BE2C (cell line): Measurements from ENCODE around the gene GYS1.

ENCODE experiments used
- DNase-seq: peaks from one replicate; pipeline ENCODE4 v3.0.0-alpha.2; 2020
- H3K27me3 ChIP-seq: fragments of 250-450 bp; sonication (Bioruptor Pico); 2 replicates; pipeline ENCODE4 v1.5.1; 2020; ENCODE audit warnings: mild to moderate bottlenecking
- H3K36me3 ChIP-seq: fragments of 250-450 bp; sonication (Bioruptor Pico); 2 replicates; pipeline ENCODE4 v1.5.1; 2020; ENCODE audit warnings: mild to moderate bottlenecking
- H3K4me1 ChIP-seq: fragments of 250-450 bp; sonication (Bioruptor Pico); 2 replicates; pipeline ENCODE4 v1.5.1; 2020
- H3K4me3 ChIP-seq: 2 replicates; pipeline ENCODE4 v1.5.1; 2011; ENCODE audit warnings: low read depth, low read length
- H3K9me3 ChIP-seq: fragments of 250-450 bp; sonication (Bioruptor Pico); 2 replicates; pipeline ENCODE4 v1.5.1; 2020
- TF ChIP-seq, protein P1 (sequence below): IDR thresholded peaks from 2 replicates; pipeline ENCODE4 v1.5.1; 2012; ENCODE audit warnings: mild to moderate bottlenecking, low read depth, low read length

Gene GYS1

GRCh38 chr19:48946463-48947257, 46.4 kb downstream of the GYS1 start:
- Histone ChIP-seq H3K27me3 (no peaks in the 10 kb centered on the region), H3K4me1 (no peaks in the 10 kb centered on the region), H3K4me3 (no peak overlapping the region), H3K36me3 (no peaks in the 10 kb centered on the region), H3K9me3 (no peaks in the 10 kb centered on the region)
- no peak for DNase-seq
- TF ChIP-seq, protein P1, sequence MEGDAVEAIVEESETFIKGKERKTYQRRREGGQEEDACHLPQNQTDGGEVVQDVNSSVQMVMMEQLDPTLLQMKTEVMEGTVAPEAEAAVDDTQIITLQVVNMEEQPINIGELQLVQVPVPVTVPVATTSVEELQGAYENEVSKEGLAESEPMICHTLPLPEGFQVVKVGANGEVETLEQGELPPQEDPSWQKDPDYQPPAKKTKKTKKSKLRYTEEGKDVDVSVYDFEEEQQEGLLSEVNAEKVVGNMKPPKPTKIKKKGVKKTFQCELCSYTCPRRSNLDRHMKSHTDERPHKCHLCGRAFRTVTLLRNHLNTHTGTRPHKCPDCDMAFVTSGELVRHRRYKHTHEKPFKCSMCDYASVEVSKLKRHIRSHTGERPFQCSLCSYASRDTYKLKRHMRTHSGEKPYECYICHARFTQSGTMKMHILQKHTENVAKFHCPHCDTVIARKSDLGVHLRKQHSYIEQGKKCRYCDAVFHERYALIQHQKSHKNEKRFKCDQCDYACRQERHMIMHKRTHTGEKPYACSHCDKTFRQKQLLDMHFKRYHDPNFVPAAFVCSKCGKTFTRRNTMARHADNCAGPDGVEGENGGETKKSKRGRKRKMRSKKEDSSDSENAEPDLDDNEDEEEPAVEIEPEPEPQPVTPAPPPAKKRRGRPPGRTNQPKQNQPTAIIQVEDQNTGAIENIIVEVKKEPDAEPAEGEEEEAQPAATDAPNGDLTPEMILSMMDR: no peak

DNA sequence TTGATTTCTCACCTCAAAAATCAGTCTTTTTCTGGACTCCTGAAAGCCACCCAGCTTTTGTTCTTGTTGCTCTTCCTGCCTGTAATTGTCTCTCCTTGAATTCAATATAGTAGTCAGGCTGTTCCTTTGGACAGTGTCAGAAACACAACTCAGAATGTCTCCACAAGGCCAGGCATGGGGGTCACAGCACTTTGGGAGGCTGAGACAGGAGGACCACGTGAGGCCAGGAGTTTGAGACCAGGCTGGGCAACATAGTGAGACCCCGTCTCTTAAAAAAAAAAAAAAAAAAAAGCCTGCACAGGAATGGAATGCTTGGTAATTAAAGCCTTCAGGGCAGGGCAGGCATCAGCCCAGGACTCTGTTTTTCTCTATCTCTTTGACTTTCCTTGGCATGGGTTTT, 47.3 kb downstream of the GYS1 start:
- no peak for DNase-seq
- H3K27me3 ChIP-seq: no peaks in the 10 kb centered on the region
- H3K36me3 ChIP-seq: no peaks in the 10 kb centered on the region
- H3K9me3 ChIP-seq: no peaks in the 10 kb centered on the region
- TF ChIP-seq, protein P1: no peak
- no peak overlapping the region for H3K4me3 ChIP-seq
- H3K4me1 ChIP-seq: no peaks in the 10 kb centered on the region

DNA sequence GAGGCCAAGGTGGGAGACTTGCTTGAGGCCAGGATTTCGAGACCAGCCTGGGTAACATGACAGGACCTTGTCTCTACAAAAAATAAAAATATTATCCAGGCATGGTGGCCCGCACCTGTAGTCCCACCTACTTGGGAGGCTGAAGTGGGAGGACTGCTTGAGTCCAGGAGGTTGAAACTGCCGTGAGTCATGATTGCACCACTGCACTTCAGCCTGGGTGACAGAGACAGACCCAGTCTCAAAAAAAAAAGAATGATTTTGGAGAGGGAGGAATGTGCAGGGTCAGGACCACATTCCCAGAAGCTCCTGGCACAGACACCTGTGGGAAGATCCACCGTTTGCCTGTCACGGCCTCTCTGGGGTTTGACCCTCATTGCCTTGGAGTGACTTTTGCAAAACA, 47.7 kb downstream of the GYS1 start:
- TF ChIP-seq, protein P1: no peak
- Histone ChIP-seq H3K36me3 (no peaks in the 10 kb centered on the region), H3K27me3 (no peaks in the 10 kb centered on the region), H3K4me1 (no peaks in the 10 kb centered on the region), H3K4me3 (no peak overlapping the region), H3K9me3 (no peaks in the 10 kb centered on the region)
- DNase-seq: no peak

GRCh38 chr19:48943081-48943480, 50.0 kb downstream of the GYS1 start:
- H3K36me3 ChIP-seq: no peaks in the 10 kb centered on the region
- no peaks in the 10 kb centered on the region for H3K27me3 ChIP-seq
- H3K4me3 ChIP-seq: no peak overlapping the region
- DNase-seq: no peak
- no peaks in the 10 kb centered on the region for H3K4me1 ChIP-seq
- no peaks in the 10 kb centered on the region for H3K9me3 ChIP-seq
- TF ChIP-seq, protein P1: no peak

- H3K36me3 ChIP-seq: no peaks in the 10 kb centered on the region
- no peaks in the 10 kb centered on the region for H3K27me3 ChIP-seq
- no peak for DNase-seq
- H3K4me1 ChIP-seq: no peaks in the 10 kb centered on the region
- H3K9me3 ChIP-seq: no peaks in the 10 kb centered on the region
- TF ChIP-seq, protein P1: no peak
- no peak overlapping the region for H3K4me3 ChIP-seq
Observed at GRCh38 chr19:48940902-48941301, 52.2 kb downstream of the GYS1 start.

DNA sequence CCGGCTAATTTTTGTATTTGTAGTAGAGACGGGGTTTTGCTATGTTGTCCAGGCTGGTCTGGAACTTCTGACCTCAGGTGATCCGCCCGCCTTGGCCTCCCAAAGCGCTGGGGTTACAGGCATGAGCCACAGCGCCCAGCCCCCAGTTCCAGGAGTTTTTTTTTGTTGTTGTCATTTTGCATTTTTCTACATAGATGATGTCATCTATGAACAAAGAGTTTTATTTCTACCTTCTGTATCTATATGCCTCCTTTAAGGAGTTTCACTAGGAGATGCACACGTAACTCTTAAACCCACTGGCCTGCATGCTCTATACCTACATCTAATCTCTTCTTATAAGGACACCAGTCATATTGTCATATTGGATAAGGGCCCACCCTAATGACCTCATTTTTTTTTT, 54.9 kb downstream of the GYS1 start:
- H3K36me3 ChIP-seq: no peaks in the 10 kb centered on the region
- H3K4me3 ChIP-seq: no peak overlapping the region
- H3K4me1 ChIP-seq: no peaks in the 10 kb centered on the region
- no peak for DNase-seq
- H3K27me3 ChIP-seq: peaks cover under 1% of the 10 kb centered on the region; the same call in 1 of the 2 replicates
- H3K9me3 ChIP-seq: no peaks in the 10 kb centered on the region
- TF ChIP-seq, protein P1: no peak
